Osteocyte (in vitro differentiated cells): ENCODE data around the gene NCAPH2. TPM values are rescaled to one million over a fixed set of nuclear protein-coding genes. Genes with fewer than 3 reads are reported as not detected.
"Not testable (repeated sequence)": the region's sequence is repeated elsewhere in the genome, so short reads cannot be mapped to it uniquely, and the experiment has no call there.

Source experiments
- DNase-seq: peaks from one replicate; pipeline ENCODE4 v3.0.0; 2021; ENCODE audit warnings: mixed read lengths; ENCODE audit not compliant: unreplicated experiment; ENCODE audit errors: extremely low spot score
- H3K27ac Mint-ChIP-seq: one replicate; pipeline ENCODE4 v1.8.0; 2021; ENCODE audit warnings: mild to moderate bottlenecking, mixed read lengths; ENCODE audit not compliant: unreplicated experiment
- H3K27me3 Mint-ChIP-seq: one replicate; pipeline ENCODE4 v1.8.0; 2021; ENCODE audit warnings: mixed read lengths; ENCODE audit not compliant: unreplicated experiment
- H3K36me3 Mint-ChIP-seq: one replicate; pipeline ENCODE4 v1.8.0; 2021; ENCODE audit warnings: mixed read lengths; ENCODE audit not compliant: unreplicated experiment
- H3K4me1 Mint-ChIP-seq: one replicate; pipeline ENCODE4 v1.8.0; 2021; ENCODE audit warnings: mixed read lengths; ENCODE audit not compliant: unreplicated experiment
- H3K4me3 Mint-ChIP-seq: one replicate; pipeline ENCODE4 v1.8.0; 2021; ENCODE audit warnings: mild to moderate bottlenecking, moderate library complexity, mixed read lengths; ENCODE audit not compliant: unreplicated experiment
- H3K9me3 Mint-ChIP-seq: one replicate; pipeline ENCODE4 v1.8.0; 2021; ENCODE audit warnings: mixed read lengths; ENCODE audit not compliant: unreplicated experiment
- CTCF ChIP-seq: fragments of 200-600 bp; sonication (generic); IDR thresholded peaks from 2 replicates; pipeline ENCODE4 v1.5.0; 2021; ENCODE audit warnings: antibody characterized with exemption, mild to moderate bottlenecking, moderate library complexity
- total RNA-seq: library from RNA; stranded (reverse); gene quantifications from 2 replicates; pipeline ENCODE4 v1.2.1, GENCODE V29; 2021

Gene NCAPH2
- total RNA-seq, 1 donor from 2014 or later = 47.0 TPM

DNA sequence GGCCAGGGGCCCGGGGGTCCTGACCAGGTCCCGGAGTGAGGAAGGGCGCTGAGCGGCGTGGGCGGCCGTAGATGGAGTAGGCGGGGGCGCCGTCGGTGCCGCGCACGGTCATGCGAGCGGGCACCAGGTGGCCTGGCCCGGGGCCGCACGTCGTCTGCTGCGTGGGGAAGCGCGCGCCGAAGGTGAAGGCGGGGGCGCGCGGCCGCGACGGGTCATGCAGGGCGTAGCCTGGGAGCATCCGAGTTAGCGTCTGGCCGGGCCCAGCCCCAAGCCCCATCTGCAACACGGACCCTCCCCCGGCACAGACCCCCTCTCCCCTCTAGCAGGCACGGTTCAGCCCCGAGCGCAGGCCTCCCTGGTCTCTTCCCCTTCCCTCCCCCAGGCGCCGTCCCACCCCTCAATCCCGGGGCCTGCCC is 23.5 kb downstream of the NCAPH2 start:
- no peak for TF ChIP-seq CTCF
- H3K27me3 Mint-ChIP-seq = peaks cover 17% of the 10 kb centered on the region
- H3K36me3 Mint-ChIP-seq = no peaks in the 10 kb centered on the region
- H3K4me3 Mint-ChIP-seq = peak overlapping the region; percentile 71
- DNase-seq = no peak
- H3K9me3 Mint-ChIP-seq = no peaks in the 10 kb centered on the region
- peaks cover 17% of the 10 kb centered on the region for H3K4me1 Mint-ChIP-seq
- no peak overlapping the region for H3K27ac Mint-ChIP-seq

DNA sequence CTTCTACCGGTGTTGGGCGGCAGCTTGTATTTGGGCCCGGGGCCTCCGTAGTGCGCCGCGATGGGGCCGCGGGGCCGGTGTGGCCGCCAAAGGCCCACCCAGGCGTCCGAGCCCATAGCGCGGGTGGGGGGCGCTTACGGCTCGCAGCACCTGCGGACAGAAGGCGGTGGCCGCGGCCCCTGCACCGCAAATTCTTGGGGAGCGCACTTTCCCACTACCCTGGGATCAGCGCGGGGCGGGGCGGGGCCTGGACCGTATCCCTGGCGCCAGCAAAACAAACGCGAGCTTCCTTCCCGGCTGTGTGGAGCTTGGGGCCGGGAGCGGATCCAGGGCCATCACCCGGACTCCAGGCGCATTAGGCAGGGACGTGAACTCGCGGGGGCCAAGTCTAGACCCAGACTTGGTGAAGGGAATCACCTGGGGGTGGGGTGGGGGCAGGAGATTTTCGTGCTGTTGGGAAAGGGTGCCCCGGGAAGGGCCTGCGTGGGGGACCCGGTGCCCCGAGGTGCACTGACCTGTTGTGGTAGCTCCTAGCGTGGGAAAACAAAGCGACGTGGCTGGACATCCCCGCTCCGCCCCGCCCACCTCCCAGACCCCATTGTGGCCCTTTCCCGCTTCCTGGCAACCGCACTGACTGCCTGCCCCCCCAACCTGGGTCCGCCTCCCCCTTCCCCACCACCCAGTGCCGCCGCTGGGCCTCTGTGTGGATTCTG is 24.1 kb downstream of the NCAPH2 start:
- Mint-ChIP-seq H3K27me3 (peaks cover 17% of the 10 kb centered on the region), H3K27ac (no peak overlapping the region), H3K4me1 (peaks cover 11% of the 10 kb centered on the region), H3K9me3 (no peaks in the 10 kb centered on the region), H3K36me3 (no peaks in the 10 kb centered on the region), H3K4me3 (peak overlapping the region; percentile 71)
- DNase-seq = peak; percentile 86
- TF ChIP-seq CTCF = no peak

- no peaks in the 10 kb centered on the region for H3K36me3 Mint-ChIP-seq
- H3K4me1 Mint-ChIP-seq = peaks cover 3% of the 10 kb centered on the region
- peak overlapping the region; percentile 57 for H3K4me3 Mint-ChIP-seq
- H3K9me3 Mint-ChIP-seq = no peaks in the 10 kb centered on the region
- H3K27me3 Mint-ChIP-seq = peaks cover 17% of the 10 kb centered on the region
- H3K27ac Mint-ChIP-seq = no peak overlapping the region
- no peak for TF ChIP-seq CTCF
- no peak for DNase-seq
Measured at GRCh38 chr22:50532824-50533796, 25.1 kb downstream of the NCAPH2 start.

DNA sequence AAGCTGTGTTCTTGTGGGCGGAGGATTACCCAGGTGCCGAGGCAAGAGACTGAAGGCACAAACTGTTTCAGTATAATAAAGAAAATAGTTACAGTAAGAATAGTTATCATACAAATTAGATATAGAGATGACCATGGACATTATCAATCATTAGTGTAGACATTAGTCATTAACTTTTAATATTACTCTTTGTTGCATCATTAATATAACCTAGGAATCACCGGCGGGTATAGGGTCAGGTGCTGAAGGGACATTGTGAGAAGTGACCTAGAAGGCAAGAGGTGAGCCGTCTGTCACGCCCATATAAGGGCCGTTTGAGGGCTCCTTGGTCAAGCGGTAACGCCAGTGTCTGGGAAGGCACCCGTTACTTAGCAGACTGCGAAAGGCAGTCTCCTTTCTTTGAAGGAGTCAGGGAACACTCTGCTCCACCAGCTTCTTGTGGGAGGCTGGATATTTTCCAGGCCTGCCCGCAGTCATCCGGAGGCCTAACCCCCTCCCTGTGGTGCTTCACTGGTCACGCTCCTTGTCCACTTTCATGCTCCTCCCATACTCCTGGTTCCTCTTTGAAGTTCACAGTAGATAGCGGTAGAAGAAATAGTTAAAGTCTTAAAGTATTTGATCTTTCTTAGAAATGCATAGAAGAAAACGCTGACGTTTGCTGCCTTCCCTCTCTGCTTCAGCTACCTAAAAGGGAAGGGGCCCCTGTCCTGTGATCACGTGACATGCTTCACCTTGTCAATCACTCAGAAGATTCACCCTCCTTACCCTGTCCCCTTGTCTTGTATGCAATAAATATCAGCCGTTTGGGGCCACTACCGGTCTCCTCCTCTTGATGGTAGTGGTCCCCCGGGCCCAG is 26.1 kb downstream of the NCAPH2 start:
- H3K27ac Mint-ChIP-seq, DNase-seq, H3K4me1 Mint-ChIP-seq, H3K36me3 Mint-ChIP-seq, H3K9me3 Mint-ChIP-seq, H3K4me3 Mint-ChIP-seq: not testable (repeated sequence)
- H3K27me3 Mint-ChIP-seq = peaks cover 17% of the 10 kb centered on the region

DNA sequence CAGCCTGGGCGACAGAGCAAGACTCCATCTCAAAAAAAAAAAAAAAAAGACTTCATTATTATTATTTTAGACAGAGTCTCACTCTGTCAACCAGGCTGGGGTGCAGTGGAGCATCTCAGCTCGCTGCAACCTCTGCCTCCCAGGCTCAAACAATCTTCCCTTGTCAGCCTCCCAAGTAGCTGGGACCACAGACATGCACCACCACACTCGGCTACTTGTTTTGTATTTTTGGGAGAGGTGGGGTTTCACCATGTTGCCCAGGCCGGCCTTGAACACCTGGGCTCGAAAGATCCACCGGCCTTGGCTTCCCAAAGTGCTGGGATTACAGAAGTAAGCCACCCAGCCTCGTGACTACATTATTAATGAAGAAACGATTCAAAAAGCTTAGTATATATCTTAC is 27.1 kb downstream of the NCAPH2 start:
- H3K9me3 Mint-ChIP-seq = no peaks in the 10 kb centered on the region
- H3K4me1 Mint-ChIP-seq = peaks cover 9% of the 10 kb centered on the region
- H3K36me3 Mint-ChIP-seq = no peaks in the 10 kb centered on the region
- H3K4me3 Mint-ChIP-seq = no peak overlapping the region
- no peak for TF ChIP-seq CTCF
- no peak overlapping the region for H3K27ac Mint-ChIP-seq
- H3K27me3 Mint-ChIP-seq = peaks cover 17% of the 10 kb centered on the region
- no peak for DNase-seq
